AG20443 (cell line): ENCODE results near the gene LDLRAP1.

ENCODE experiments used
- DNase-seq: peaks from one replicate; pipeline ENCODE4 v3.0.0; 2012; ENCODE audit warnings: low spot score, mixed read lengths

Gene LDLRAP1

DNA sequence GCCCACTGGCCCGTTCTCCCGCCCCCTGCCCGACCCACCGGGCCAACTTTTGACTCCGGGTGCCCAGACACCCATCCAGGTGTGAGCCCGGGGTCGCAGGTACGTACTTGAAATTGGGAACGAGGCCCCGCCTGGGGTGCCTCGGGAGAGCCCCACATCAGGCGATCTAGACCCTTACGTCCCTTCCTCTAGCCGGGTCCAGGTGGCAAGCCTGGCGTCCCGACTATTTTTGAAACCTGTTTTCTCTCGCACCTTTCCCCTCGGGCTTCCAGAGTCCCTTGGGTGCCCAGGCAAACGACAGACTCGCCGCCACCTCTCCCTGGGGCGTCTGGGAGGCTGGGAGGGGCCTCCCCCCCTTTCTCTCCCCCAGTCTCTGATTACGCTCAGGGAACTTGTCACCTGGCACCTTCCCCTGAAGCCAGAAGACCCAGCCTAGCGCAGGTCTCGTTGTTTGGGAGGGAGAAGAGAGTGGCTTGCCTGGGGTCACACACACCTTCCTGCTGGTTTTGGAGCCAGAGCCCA, 898 bp downstream of the LDLRAP1 start:
- no peak for DNase-seq

GRCh38 chr1:25544819-25545218, 1.4 kb downstream of the LDLRAP1 start:
- peak; percentile 58 for DNase-seq

- DNase-seq: no peak
Observed at GRCh38 chr1:25545767-25546166, 2.4 kb downstream of the LDLRAP1 start.

- DNase-seq: no peak
Observed at GRCh38 chr1:25546193-25546592, 2.8 kb downstream of the LDLRAP1 start.

DNA sequence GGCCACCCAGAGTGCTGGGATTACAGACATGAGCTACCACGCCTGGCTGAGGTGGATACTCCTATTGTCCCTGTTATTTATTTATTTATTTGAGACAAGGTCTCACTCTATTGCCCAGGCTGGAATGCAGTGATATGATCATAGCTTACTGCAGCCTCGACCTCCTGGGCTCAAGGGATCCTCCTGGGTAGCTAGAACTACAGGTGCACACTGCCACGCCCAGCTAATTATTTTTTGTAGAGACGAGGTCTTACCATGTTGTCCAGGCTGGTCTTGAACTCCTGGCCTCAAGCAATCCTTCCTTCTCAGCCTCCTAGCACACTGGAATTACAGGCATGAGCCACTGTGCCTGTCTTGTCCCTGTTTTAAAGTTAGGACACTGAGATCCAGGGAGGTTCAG, 5.2 kb downstream of the LDLRAP1 start:
- DNase-seq: no peak

- no peak for DNase-seq
Observed at GRCh38 chr1:25549273-25550154, 6.1 kb downstream of the LDLRAP1 start.

DNA sequence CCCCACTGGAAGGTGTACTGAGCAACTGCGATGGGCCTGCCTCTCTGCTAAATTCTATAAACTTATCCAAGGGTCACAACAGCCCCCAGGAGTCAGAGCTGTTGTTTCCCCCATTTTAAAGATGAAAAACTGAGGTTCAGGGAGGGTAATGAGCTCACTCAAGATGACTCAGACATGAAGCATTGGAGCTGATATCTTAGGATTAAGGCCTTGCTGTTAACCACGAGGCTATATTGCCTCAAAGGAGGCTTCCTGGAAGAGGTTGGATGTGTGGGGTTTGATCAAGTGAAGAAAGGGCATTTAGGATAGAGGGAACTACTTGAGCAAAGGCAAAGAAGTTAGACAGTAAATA, 6.7 kb downstream of the LDLRAP1 start:
- DNase-seq: no peak

DNA sequence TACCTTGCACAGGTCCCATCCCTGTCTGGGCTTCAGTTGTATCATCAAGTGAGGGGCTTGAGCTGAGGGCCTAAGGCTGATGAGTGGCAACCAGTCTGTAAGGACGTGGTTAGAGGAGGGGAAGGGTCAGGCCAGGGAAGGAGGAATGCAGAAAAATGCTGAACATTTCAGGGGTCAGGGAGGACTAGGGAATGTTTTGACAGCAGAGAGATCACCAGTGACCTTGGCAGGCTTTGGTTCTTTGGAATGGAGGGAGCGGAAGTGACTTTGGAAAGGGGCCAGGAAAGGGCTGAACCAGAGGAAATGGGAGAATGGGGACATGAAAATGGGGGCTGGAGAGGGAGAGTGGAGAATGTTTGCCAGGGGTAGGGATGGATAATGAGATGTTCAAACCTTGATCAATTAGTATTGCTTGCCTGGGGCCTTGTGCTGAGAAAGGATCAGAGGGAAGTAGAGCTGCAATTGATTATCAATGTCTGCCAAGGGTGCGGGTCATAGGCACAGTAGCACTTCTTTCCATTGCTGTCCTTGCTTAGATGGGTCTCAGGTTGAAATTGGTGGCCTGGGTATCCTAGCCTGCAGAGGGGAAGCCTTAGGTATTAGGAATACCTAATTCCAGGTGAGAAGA, 7.4 kb downstream of the LDLRAP1 start:
- no peak for DNase-seq

GRCh38 chr1:25553749-25554429, 10.5 kb downstream of the LDLRAP1 start:
- no peak for DNase-seq

DNA sequence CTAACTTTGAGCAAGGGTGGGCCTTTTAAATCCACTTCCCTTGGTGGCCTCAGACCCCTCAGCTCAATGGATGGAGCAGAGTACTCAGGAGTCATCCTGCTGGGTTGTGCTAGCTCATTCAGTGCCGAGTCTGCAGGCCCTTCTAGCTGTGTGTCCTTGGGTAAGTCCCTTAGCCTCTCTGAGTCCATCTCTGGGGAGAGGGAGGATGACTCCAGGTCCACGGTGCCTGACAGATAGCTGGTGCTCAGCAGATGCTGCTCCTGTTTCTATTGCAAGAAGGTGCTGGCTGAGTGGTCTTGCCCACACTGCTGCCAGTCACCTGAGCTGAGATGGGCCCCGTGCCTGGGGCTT, 11.0 kb downstream of the LDLRAP1 start:
- no peak for DNase-seq

GRCh38 chr1:25554886-25555752, 11.7 kb downstream of the LDLRAP1 start:
- DNase-seq: no peak

DNA sequence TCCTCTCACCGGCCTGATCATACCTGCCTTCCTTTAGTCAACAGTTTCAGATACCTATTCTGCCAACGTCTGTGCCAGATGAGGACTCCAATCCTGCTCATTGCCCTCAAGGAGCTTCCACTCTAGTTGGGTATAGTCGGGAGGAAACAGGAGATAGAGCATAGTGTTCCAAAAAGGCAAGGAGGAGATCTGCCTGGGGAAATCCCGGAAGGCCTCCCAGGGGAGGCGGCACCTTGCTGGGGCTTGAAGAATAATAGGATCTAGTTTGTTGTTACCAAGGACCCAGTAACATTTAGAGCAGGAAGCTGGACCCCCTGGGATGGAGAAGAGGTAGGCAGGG, 12.3 kb downstream of the LDLRAP1 start:
- DNase-seq: no peak

GRCh38 chr1:25556132-25556670, 12.8 kb downstream of the LDLRAP1 start:
- DNase-seq: no peak

- DNase-seq: peak; percentile 67
Observed at GRCh38 chr1:25556791-25557476, 13.5 kb downstream of the LDLRAP1 start.

DNA sequence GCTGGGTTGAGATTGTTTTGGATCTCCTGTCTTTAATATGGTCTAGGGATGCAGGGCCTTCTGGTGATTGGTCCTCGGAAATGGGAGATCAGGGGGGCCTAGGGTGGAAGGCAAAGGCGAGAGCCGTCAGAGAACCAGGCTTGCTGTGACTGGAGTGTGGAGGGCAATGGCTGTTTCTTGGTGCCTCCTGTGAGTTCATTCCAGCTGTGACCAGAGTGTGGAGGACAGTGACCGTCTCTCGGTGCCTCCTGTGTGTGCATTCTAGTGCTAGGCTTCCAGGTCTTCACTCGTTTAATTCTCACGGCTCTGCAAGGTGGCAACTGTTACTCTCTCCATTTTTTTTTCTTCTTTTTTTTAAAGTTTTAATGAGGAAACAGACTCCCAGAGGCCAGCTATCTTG, 14.1 kb downstream of the LDLRAP1 start:
- DNase-seq: no peak

DNA sequence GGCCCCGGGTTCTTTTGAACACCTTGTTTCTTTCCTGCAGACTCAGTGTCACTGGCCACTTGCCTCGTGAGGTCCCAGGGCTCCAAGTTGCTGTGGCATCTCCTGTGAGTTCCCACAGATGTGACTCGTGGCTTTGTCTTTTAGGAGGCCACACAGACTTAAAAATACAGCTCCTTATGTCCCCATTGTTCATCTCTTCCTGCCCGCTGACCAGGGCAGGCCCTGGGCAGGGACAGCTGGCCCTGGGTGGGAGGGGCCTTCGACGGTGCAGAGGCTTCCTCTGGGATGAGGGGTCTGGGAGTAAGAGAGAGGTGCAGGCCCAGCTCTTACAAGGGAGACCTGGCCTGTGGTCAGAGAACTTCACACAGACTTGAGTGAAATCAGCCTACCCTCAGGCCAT, 15.6 kb downstream of the LDLRAP1 start:
- no peak for DNase-seq

GRCh38 chr1:25560001-25560400, 16.6 kb downstream of the LDLRAP1 start:
- no peak for DNase-seq

GRCh38 chr1:25560788-25561187, 17.4 kb downstream of the LDLRAP1 start:
- no peak for DNase-seq

GRCh38 chr1:25561421-25562100, 18.2 kb downstream of the LDLRAP1 start:
- no peak for DNase-seq

- no peak for DNase-seq
Observed at GRCh38 chr1:25562101-25562927, 18.9 kb downstream of the LDLRAP1 start.
